ENCODE results near the gene ZNF662. TPM values are rescaled to one million over a fixed set of nuclear protein-coding genes. Genes with fewer than 3 reads are reported as not detected.
"Not testable (repeated sequence)": the region's sequence is repeated elsewhere in the genome, so short reads cannot be mapped to it uniquely, and the experiment has no call there.

Gene ZNF662
- not detected in 2 replicates for total RNA-seq (2014; rRNA removed; shearing (Covaris generic))

DNA sequence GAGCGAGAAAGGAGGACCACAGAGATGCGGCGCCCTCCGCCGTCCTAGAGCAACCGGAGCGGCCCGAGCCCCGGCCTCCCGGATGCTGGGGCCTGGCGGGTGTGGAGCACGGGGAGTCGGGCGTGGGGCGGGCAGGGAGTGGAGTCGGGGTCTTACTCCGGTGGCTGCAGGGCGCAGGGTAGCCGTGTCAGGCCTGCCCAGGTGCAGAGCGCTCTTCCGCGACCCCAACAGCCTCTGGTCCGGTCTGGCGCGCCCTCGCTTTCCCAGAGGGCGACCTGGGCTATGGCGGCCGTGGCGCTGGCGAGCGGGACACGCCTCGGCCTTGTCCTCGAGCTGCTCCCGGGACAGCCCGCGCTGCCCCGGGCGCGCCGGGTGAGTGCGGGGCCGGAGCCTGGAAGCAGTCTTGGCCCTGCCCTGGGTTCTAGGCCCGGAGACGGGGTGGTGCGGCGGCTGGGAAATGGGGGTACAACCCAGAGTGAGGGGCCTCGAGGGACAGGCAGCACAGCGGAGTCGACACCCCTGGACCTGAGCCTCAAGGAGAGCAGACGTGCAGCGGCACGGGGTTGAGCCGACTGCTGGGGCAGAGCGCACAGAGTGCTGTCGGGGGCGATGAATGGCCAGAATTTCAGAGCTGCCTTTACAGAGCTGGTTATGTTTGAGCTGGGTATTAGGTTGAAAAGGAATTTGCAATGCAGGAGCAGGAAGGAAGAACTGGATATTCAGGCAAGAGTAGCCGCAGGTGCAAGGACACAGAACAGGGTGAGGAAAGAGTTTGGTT is at the start of gene ZNF662:
ZNF662 (plus strand) TSS at position 73 of the 778 bp plus-strand sequence. CDS start 1,973 bp downstream, outside the sequence.
- DNase-seq (ENCODE audit: low spot score) = peak; percentile 86
- in situ Hi-C loops (cut with HindIII; ENCODE audit: low sequenced_read_pairs) = no loop called here

DNA sequence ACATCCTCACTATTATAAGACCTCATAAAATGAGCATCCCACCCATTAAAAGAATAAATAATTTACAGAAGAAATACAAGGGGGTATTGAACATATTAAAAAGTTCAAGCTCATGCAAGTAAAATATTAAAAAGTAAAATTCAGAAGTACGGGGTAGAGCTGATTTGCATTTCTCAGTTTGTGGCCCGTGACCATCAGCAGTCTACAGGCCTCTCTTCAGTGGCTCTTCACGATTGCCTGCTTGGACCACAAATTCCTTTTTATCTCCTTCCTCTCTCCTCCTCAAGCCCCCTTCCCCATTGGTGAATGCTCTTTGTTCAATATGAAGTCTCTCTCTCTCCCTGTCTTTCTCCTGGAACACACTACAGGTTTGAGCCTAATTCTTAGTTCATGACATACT is 49.4 kb upstream of the ZNF662 start:
- in situ Hi-C loops (cut with HindIII; ENCODE audit: low sequenced_read_pairs) = no loop called here
- DNase-seq (ENCODE audit: low spot score) = no peak

DNA sequence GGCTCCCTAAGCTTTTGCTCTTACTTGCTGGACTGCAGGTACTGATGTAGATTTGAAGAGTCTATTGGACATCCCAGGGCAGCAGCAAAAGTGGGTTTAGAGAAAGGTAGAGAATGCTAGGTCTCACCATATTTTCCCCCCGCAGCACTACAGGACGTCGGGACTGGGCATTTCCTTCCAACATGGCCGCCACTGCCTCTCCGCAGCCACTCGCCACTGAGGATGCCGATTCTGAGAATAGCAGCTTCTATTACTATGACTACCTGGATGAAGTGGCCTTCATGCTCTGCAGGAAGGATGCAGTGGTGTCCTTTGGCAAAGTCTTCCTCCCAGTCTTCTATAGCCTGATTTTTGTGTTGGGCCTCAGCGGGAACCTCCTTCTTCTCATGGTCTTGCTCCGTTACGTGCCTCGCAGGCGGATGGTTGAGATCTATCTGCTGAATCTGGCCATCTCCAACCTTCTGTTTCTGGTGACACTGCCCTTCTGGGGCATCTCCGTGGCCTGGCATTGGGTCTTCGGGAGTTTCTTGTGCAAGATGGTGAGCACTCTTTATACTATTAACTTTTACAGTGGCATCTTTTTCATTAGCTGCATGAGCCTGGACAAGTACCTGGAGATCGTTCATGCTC is 41.5 kb upstream of the ZNF662 start:
- in situ Hi-C loops (cut with HindIII; ENCODE audit: low sequenced_read_pairs) = no loop called here
- DNase-seq (ENCODE audit: low spot score) = no peak

DNA sequence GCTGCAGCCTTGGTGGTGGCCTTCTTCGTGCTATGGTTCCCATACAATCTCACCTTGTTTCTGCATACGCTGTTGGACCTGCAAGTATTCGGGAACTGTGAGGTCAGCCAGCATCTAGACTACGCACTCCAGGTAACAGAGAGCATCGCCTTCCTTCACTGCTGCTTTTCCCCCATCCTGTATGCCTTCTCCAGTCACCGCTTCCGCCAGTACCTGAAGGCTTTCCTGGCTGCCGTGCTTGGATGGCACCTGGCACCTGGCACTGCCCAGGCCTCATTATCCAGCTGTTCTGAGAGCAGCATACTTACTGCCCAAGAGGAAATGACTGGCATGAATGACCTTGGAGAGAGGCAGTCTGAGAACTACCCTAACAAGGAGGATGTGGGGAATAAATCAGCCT is 40.7 kb upstream of the ZNF662 start:
- in situ Hi-C loops (cut with HindIII; ENCODE audit: low sequenced_read_pairs) = no loop called here
- DNase-seq (ENCODE audit: low spot score) = no peak

DNA sequence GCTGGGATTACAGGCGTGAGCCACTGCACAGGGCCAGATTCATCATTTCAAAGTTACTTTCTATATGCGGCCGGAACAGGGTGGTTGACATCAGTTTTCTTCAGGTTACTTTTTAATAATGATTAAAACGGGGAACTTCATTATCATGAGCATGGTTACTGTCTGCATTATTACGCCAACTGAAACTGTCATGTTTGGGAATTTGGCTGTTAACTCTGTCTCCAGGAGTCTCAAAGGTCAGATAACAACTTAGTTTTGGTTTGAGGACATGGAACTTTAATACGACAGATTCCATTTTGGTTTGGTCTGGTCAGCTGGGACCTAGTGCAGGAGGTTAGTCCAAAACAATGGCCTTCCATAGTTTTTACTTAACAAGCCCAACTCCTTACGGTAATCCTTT is 38.8 kb upstream of the ZNF662 start:
- DNase-seq (ENCODE audit: low spot score) = no peak
- in situ Hi-C loops (cut with HindIII; ENCODE audit: low sequenced_read_pairs) = no loop called here

DNA sequence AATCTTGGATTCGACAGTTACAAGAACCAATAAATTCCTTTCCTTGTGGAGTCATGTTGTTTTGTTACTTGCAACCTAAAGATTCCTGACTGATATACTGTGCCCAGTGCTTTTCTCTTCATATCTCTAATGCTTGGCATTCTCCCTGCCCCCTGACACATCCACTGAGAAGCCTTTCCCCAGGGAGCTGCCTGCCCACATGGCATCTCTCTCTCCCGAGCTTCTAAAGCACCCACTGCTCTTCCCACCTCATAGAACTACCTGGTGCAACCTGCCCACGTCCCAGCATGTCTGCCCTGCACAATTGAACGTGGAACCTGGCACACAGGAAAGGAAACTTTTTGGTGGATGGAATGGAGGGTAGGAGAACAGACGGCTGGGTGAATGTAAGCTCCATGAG is 37.1 kb upstream of the ZNF662 start:
- DNase-seq (ENCODE audit: low spot score) = no peak
- in situ Hi-C loops (cut with HindIII; ENCODE audit: low sequenced_read_pairs) = no loop called here

DNA sequence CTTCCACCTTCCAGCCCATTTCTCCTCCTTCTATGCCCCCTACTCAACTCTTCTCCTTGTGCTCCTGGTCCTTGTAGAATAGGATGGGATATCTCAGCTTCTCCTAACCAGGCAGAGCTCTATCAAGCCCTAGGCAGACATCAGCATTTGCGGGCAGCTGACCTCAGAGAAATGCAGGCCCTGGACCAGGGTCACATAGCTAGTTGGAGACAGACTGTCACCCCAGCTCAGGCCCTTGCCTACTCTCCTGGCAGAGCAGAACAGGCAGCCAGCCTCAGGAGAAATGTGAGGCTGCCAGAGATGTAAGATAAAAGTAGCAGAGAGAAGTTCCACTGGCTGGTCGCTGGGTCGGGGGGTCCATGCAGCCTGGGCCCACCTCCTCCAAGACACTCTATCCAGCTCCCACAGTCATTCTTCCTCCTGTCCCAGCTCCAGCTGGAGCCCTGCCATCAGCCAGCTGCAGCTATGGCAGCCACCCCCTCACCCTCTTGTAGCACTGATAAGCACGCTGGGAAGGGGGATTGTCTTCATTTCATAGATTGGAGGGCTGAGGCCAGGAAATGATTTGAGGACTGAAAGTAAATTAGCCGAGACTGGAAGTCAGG is 34.2 kb upstream of the ZNF662 start:
- DNase-seq (ENCODE audit: low spot score) = no peak
- in situ Hi-C loops (cut with HindIII; ENCODE audit: low sequenced_read_pairs) = no loop called here

DNA sequence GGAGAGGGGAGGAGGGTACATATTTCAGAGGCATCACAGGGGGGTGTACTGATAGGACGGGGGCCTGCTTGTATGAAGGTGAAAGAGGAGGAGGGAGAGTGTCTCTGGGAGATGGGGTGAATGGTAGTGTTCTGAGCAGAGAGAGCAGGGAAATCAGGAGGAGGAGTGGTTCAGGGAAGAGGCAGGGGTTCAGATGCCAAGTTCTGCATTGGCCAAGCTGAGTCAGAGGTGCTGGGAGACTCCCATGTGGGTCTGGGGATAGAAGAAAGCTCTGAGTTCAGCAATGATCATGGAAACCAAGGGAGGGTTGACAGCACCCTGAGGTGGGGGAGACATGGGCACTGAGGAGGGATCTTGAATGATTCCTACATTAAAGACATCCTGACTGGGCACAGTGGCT is 33.2 kb upstream of the ZNF662 start:
- in situ Hi-C loops (cut with HindIII; ENCODE audit: low sequenced_read_pairs) = no loop called here
- DNase-seq (ENCODE audit: low spot score) = no peak

DNA sequence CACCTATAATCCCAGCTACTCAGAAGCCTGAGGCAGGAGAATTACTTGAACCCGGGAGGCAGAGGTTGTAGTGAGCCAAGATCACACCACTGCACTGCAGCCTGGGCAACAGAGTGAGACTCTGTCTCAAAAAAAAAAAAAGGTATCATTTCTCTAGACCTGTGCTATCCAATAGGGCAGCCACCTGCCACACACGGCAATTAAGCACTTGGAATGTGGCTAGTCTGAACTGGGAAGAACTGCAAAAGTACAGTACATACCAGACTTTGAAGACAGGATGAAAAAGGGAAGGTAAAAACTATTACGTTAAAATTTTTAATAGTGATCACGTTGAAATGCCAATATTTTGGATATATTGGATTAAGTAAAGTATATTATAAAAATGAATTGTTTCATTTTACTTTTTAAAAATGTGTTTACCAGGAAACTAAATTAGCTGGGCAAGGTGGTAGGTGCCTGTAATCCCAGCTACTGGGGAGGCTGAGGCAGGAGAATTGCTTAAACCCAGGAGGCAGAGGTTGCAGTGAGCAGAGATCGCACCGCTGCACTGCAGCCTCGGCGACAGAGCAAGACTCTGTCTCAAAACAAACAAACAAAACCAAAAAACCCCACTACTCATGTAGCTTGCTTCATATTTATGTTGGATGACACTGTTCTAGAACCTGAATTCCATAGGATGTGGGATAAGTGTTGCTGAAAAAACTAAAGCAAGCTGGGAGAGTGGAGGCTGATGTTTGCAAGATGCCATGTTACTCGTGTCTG is 32.5 kb upstream of the ZNF662 start:
- in situ Hi-C loops (cut with HindIII; ENCODE audit: low sequenced_read_pairs) = no loop called here
- DNase-seq (ENCODE audit: low spot score) = no peak

DNA sequence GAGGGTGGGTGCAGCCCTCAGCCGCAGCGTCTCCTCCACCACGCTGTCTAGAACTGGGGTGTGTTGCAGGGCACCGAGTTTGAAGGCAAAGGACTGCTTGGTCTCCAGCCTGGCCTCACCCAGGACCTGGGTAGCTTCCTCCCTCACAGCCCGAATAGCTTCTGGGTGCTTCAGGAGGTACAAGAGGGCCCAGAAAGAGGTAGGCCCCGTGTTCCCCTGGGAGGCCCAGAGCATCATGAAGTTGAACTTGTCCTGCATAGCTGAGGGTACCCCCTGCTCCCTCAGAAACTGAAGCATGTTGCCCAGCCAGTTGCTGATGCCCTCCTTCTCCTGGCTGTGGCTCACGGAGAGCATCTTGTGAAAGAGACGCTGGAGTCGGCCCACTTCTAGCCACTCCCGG is 31.2 kb upstream of the ZNF662 start:
- in situ Hi-C loops (cut with HindIII; ENCODE audit: low sequenced_read_pairs) = no loop called here
- DNase-seq (ENCODE audit: low spot score) = no peak

DNA sequence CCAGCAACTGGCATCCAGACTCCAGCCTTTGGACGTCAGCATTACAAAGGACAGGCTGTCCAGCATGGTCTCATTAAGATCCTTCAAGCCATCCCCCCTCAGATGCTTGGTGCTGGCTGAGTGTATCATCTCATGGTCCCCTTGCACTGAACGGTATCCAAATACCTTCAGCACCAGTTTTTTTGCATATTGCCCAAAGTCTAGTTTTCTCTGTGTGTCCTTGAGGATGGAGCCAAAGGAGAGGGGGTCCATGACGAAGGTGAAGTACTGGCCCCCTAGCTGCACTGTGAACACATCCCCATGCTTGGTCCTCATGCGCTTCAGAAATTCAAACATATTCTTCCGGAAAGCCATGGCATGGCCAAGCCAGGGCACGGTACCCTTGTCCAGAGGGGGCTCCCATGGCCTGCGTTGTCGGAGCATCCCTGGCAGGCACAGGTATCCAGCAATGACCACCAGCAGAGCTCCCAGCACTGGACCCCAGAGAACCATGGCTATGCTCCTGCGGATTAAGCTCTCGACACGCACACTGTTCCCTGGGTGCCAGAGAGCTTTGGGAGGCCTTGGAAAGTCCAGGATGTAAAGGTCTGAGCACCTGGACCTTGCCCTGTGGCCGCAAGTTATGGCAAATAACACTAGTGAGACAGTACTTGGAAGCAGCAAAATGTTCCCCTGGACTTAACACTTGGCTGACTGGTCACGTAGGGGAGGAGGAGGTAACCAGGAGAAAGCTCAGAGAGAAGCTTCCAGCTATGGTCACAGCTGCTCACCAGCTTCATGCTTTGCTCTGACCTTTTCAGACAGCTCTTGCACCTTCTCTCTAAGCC is 30.4 kb upstream of the ZNF662 start, which contains the start of gene CYP8B1:
CYP8B1 (minus strand) TSS at position 555 of the 827 bp plus-strand sequence; CDS start at position 492, 63 bp downstream.
- DNase-seq (ENCODE audit: low spot score) = no peak
- in situ Hi-C loops (cut with HindIII; ENCODE audit: low sequenced_read_pairs) = no loop called here

DNA sequence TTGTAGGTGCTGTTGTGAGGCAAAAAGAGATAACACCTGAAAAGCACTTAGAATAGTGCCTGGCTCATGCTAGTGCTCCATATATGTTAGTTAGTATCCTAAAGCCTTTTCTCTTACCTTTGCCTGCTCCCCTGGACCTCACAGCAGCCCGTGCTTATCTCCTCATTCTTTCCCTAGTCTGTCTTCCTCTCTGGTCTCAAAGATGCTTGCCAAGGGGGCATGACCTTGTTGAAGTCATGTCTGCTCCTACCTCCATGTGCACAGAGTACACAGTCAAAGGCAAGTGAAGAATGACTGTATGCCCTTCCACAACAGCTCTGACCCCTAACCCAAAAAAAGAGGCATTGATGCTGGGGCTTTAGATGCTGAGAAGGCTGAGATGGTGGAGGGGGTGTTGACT is 29.5 kb upstream of the ZNF662 start:
- DNase-seq (ENCODE audit: low spot score) = no peak
- in situ Hi-C loops (cut with HindIII; ENCODE audit: low sequenced_read_pairs) = no loop called here

DNA sequence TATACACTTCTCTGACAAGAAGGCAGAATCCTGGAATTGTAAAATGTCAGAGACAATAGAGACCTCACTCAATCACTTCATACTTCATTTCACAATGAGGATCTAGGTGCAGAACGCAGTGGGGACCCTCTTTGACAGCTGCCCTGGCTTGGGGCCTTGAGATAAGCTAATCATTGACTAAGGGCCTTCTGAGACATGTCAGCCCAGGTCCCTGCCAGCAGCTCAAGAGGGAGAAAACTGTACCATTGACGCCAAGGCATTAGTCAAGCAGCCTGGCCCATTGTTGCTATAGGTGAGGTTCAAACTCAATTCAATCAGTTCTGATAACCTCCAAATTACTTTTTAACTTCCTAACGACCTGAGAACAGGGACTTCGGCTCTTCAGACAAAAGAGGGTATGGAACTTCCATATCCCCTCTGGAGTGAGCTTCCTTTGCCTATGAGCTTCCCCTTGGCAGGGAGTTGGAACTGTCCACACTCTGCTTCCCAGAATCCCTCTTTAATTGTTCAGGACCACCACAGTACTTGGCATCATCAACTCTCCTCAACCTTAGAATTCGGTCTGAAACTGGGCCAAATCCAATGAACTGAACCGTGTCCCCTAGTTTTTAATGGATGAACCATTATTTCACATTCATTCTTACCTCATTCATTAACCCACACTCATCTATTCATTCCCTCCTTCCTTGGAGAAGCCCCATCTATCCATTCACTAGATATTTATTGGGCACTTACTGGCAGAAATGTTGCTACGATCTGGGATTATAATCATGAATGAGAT is 28.8 kb upstream of the ZNF662 start:
- in situ Hi-C loops (cut with HindIII; ENCODE audit: low sequenced_read_pairs) = no loop called here
- DNase-seq (ENCODE audit: low spot score) = no peak

DNA sequence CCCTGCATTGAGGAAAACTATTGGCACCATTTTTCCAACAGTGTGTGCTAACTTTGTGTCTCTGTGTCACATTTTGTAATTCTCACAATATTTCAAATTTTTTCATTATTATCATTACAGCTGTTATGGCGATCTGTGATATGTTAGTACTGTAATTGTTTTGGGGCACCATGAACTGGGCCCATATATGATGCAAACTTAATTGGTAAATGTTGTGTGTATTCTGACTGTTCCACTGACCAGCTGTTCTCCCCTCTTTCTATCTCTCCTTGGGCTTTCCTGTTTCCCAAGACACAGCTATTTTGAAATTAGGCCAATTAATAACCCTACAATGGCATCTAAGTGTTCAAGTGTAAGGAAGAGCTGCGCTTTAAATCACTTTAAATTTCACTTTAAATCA is 28.1 kb upstream of the ZNF662 start:
- in situ Hi-C loops (cut with HindIII; ENCODE audit: low sequenced_read_pairs) = no loop called here
- DNase-seq (ENCODE audit: low spot score) = no peak

DNA sequence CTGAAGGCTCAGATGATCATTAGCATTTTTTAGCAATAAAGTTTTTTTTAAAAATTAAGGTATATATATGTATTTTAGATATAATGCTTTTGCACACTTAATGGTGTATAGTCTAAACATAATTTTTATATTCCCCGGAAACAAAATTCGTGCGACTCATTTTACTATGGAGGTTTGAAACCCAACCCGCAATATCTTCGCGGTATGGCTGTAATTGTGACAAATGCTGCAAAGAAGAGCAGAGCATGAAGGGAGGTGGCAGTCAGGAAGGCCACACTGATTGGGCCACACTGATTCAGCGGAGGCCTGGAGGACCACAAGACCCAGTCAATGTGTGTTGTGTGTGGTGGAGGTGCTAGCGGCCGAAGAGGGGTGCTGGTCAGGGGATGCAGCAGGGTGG is 25.8 kb upstream of the ZNF662 start:
- DNase-seq (ENCODE audit: low spot score) = no peak
- in situ Hi-C loops (cut with HindIII; ENCODE audit: low sequenced_read_pairs) = no loop called here

DNA sequence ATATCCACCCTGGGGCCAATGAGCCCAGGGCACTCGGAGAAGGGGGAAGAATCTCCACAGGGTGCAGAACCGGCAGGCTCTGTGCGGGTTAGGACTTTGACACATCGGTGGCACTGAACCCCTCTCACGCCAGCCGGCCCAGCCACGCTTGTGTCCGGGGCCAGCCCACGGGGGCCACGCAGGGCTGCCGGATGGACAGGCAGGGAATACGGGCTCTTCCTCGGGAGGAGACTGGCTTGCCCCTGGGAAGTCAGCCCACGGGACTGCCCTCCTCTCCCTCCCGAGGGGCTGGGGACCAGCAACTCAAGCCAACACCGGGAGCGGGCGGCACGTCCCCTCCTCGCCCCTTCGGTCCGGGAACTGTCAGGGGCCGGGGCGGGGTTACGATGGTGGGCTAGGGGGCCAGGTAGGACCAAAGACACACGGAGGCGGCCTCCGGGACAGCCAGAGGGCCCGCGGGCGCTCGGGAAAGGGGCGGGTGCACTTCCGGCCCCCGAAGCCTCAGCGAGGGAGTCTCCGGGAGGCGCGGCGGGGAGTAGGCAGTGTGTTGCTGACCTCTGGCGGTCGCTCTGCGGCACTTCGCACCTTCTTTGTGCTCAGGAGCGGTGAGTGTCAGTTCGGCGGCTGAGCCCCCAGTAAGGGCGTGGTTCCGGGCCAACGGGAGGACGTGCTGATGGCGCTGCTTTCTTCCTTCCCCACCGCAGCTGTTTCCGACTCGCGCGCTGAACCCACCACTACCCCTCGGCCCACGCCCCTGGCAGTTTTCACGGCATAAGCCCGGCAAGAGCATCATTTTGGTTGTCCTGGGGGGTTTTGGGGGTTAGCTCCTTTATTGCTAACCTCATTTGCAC is 25.1 kb upstream of the ZNF662 start:
- DNase-seq (ENCODE audit: low spot score) = peak; percentile 75
- in situ Hi-C loops (cut with HindIII; ENCODE audit: low sequenced_read_pairs) = no loop called here

DNA sequence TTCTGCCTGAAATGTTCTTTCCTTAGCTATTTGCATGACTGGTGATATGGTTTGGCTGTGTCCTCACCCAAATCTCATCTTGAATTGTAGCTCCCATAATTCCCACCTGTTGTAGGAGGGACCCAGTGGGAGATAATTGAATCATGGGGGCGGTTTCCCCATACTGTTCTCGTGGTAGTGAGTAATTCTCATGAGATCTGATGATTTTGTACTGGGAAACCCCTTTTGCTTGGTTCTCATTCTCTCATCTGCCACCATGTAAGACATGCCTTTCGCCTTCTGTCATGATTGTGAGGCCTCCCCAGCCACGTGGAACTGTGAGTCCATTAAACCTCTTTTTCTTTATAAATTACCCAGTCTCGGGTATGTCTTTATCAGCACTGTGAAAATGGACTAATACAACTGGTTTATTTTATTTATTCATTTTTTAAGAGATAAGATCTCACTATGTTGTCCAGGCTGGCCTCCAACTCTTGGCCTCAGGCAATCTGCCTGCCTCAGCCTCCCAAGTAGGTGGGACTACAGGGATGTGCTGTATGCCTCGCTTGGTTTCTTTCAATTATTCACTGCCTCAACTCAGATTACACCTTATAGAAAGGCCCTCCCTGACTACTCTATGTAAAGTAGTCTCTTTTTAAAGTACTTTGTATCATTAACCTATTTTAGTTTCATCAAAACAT is 22.6 kb upstream of the ZNF662 start:
- in situ Hi-C loops (cut with HindIII; ENCODE audit: low sequenced_read_pairs); DNase-seq (ENCODE audit: low spot score): not testable (repeated sequence)

Data from G401 (cell line).